GM18502 (cell line): ENCODE measurements around the gene B2M.
"Not testable (repeated sequence)": the region's sequence is repeated elsewhere in the genome, so short reads cannot be mapped to it uniquely, and the experiment has no call there.

Source experiments
- ATAC-seq: cut with Tn5 transposase; IDR thresholded peaks from one replicate; pipeline ENCODE4 v1.9.1; 2021; ENCODE audit warnings: mild to moderate bottlenecking; ENCODE audit not compliant: unreplicated experiment, poor library complexity

The B2M gene

DNA sequence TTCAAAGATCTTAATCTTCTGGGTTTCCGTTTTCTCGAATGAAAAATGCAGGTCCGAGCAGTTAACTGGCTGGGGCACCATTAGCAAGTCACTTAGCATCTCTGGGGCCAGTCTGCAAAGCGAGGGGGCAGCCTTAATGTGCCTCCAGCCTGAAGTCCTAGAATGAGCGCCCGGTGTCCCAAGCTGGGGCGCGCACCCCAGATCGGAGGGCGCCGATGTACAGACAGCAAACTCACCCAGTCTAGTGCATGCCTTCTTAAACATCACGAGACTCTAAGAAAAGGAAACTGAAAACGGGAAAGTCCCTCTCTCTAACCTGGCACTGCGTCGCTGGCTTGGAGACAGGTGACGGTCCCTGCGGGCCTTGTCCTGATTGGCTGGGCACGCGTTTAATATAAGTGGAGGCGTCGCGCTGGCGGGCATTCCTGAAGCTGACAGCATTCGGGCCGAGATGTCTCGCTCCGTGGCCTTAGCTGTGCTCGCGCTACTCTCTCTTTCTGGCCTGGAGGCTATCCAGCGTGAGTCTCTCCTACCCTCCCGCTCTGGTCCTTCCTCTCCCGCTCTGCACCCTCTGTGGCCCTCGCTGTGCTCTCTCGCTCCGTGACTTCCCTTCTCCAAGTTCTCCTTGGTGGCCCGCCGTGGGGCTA, at the start of gene B2M, which contains the start of gene PATL2:
Gene B2M, plus strand, starts transcription at position 422 of the 647 bp plus-strand sequence. Its CDS starts 30 bp downstream, at position 452.
Gene PATL2, minus strand, starts transcription at position 228 of the 647 bp plus-strand sequence. CDS start 34,833 bp downstream, outside the sequence.
- ATAC-seq: peak; percentile 82

GRCh38 chr15:44661576-44661975, 49.7 kb upstream of the B2M start:
- ATAC-seq: no peak

GRCh38 chr15:44662478-44663409, 48.6 kb upstream of the B2M start:
- ATAC-seq: peak; percentile 54

GRCh38 chr15:44663410-44664308, 47.7 kb upstream of the B2M start, which contains the start of gene SPG11:
SPG11 (minus strand) TSS chr15:44663662; CDS start chr15:44663647, 15 bp downstream.
- peak; percentile 75 for ATAC-seq

GRCh38 chr15:44666210-44667038, 44.9 kb upstream of the B2M start:
- ATAC-seq: peak; percentile 27

DNA sequence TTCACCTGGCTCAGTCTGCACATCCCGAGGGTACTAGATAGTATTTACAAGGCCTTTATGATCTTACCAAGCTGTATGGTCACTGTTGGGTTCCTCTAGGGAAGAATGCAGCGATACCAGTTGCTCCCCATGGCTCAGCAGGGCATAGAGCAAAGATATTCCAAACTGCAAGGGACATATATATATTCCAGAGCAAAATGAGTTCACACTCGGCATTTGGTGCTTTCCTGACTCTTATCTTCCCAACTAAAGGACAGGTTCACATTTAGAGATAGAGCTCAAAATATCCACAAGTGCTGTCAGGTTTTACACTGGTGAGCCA, 44.3 kb upstream of the B2M start:
- no peak for ATAC-seq

DNA sequence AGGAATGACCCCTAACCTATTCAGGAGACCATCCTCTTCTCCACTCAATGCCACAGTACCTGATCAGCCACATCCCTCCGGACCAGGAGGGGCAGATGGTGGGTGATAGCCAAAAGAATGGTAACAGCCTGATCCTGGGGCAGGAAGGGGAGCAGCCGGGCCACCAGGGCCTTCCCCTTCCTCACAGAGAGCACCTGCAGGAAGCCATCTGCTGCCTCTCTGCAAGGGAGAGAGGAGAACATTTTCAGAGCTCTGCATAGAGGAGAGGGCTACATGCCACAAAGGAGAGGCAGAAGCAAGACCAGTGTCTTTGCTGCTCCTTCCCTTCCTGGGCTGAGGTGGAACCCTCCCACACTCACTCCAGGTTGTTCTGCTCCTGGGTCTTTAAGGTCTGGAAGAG, 42.4 kb upstream of the B2M start:
- ATAC-seq: no peak

GRCh38 chr15:44670087-44670950, 41.0 kb upstream of the B2M start:
- no peak for ATAC-seq

- ATAC-seq: no peak
These were observed 37.7 kb upstream of the B2M start for GRCh38 chr15:44673639-44674038.

- no peak for ATAC-seq
These were observed 35.4 kb upstream of the B2M start for GRCh38 chr15:44675911-44676310.

GRCh38 chr15:44676676-44677075, 34.6 kb upstream of the B2M start:
- ATAC-seq: no peak

DNA sequence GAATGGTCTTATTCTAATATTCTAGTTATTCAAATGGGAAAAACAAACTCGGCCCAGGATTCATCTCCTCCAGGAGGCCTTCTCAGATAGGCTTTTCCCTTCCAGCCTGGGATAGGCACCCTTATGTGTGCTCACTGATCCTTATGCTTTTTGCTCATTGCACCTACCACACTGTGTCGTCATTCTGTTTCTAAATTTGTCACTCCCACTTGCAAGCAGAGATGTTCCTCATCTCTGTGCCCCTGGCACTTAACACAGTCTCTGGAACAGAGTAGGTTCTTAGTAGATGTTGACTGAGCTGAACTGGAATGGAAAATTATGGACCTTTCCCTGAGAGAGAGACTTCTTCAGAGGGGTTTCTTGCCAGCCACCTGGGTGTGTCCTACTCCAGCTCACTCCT, 29.1 kb upstream of the B2M start:
- ATAC-seq: no peak

DNA sequence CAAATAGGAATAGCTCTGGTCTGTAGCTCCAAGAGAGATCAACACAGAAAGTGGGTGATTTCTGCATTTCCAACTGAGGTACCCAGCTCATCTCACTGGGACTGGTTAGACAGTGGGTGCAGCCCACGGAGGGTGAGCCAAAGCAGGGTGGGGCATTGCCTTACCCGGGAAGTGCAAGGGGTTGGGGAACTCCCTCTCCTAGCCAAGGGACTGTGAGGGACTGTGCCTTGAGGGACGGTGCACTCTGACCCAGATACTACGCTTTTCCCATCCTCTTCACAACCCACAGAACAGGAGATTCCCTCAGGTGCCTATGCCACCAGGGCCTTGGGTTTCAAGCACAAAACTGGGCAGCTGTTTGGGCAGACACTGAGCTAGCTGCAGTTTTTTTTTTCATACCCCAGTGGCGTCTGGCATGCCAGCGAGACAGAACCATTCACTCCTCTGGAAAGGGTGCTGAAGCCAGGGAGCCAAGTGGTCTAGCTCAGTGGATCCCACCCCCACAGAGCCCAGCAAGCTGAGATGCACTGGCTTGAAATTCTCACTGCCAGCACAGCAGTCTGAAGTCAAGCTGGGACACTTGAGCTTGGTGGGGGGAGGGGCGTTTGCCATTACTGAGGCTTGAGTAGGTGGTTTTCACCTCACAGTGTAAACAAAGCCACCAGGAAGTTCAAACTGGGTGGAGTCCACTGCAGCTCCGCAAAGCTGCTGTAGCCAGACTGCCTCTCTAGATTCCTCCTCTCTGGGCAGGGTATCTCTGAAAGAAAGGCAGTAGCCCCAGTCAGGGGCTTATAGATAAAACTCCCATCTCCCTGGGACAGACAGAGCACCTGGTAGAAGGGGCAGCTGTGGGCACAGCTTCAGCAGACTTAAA, 28.3 kb upstream of the B2M start:
- not testable (repeated sequence) for ATAC-seq

DNA sequence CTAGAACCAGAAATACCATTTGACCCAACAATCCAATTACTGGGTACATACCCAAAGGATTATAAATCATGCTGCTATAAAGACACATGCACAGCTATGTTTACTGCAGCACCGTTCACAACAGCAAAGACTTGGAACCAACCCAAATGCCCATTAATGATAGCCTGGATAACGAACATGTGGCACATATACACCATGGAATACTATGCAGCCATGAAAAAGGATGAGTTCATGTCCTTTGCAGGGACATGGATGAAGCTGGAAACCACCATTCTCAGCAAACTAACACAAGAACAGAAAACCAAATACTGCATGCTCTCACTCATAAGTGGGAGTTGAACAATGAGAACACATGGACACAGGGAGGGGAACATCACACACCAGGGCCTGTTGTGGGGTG, 22.0 kb upstream of the B2M start:
- not testable (repeated sequence) for ATAC-seq

DNA sequence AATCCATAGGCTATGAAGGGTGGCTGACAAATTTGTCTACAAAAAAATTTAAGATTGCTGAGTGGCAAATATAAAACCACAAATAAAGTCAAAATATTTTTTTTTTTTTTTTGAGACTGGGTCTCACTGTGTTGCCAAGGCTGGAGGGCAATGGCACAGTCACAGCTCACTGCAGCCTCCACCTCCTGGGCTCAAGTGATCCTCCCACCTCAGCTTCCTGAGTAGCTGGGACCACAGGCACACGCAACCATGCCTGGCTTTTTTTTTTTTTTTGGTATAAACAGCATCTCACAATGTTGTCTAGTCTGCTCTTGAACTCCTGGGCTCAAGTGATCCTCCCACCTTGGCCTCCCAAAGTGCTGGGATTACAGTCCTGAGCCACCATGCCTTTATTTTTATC, 21.1 kb upstream of the B2M start:
- ATAC-seq: not testable (repeated sequence)

GRCh38 chr15:44692659-44693058, 18.7 kb upstream of the B2M start:
- no peak for ATAC-seq

DNA sequence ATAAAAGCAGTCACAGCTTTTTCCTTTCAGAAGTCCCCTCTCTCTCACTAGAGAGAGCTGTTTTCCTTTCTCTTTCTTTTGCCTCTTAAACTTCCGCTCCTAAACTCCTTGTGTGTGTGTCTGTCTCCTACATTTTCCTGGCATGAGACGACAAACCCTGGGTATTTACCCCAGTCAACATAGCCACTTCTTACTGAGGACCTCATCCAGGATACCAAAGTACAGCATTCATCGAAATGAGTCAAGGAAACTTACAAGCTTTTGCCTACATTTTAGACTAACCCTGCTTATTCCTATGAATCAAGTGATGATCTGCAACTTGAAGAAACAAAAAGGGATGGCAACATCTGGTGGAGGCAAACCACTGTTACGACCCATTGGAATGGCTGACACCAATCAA, 16.9 kb upstream of the B2M start:
- no peak for ATAC-seq

GRCh38 chr15:44695294-44695693, 16.0 kb upstream of the B2M start:
- ATAC-seq: no peak
